Measurements from ENCODE around the gene IWS1. TPM values are rescaled to one million over a fixed set of nuclear protein-coding genes. Genes with fewer than 3 reads are reported as not detected.
A peak's percentile ranks its signal among the peaks of the same experiment; 100 is the strongest.
"Not testable (repeated sequence)": the region's sequence is repeated elsewhere in the genome, so short reads cannot be mapped to it uniquely, and the experiment has no call there.

IWS1 gene
- polyA plus RNA-seq (ENCODE audit: insufficient read length in 10 of 10) = 10 to 100 TPM; 41.6 to 54.7 (median 49.6) TPM
- long read RNA-seq, donor 1, partial matches to known transcripts = 6 of 9 reads
- long read RNA-seq, donor 1, other reads (novel, unspliced or antisense) = 0 of 9 reads
- long read RNA-seq, donor 2, partial matches to known transcripts = 0 of 2 reads
- long read RNA-seq, donor 2, other reads (novel, unspliced or antisense) = 0 of 2 reads
- long read RNA-seq, donor 3 = 0 reads
- long read RNA-seq, donor 4, partial matches to known transcripts = 0 of 1 reads
- long read RNA-seq, donor 4, other reads (novel, unspliced or antisense) = 0 of 1 reads
- long read RNA-seq, donor 5 = 0 reads
- long read RNA-seq, donor 6, partial matches to known transcripts = 0 of 2 reads
- long read RNA-seq, donor 6, other reads (novel, unspliced or antisense) = 0 of 2 reads
- long read RNA-seq, donor 7, partial matches to known transcripts = 0 of 1 reads
- long read RNA-seq, donor 7, other reads (novel, unspliced or antisense) = 0 of 1 reads
- long read RNA-seq, donor 8, partial matches to known transcripts = 0 of 2 reads
- long read RNA-seq, donor 8, other reads (novel, unspliced or antisense) = 0 of 2 reads
- long read RNA-seq, donor 9 = 0 reads

GRCh38 chr2:127526132-127527000 lies at the start of gene IWS1:
IWS1 (minus strand) TSS chr2:127526489; CDS start chr2:127526208, 281 bp downstream.
- peak; percentile 97 to 99 (median 98) for DNase-seq

- peak in 1 of 3 donors; percentile 12 for DNase-seq
These were observed 49.7 kb upstream of the IWS1 start for GRCh38 chr2:127575941-127576432.

- no peak for DNase-seq
These were observed 49.0 kb upstream of the IWS1 start for GRCh38 chr2:127575185-127575765.

GRCh38 chr2:127574656-127575055 lies 48.4 kb upstream of the IWS1 start:
- DNase-seq = no peak

GRCh38 chr2:127573771-127574170 lies 47.5 kb upstream of the IWS1 start:
- DNase-seq = no peak

- DNase-seq = no peak
These were observed 47.0 kb upstream of the IWS1 start for GRCh38 chr2:127573298-127573697.

GRCh38 chr2:127572841-127573240 lies 46.6 kb upstream of the IWS1 start:
- DNase-seq = no peak

- DNase-seq = not testable (repeated sequence)
These were observed 46.1 kb upstream of the IWS1 start for GRCh38 chr2:127572352-127572751.

GRCh38 chr2:127570282-127571250 lies 44.3 kb upstream of the IWS1 start:
- DNase-seq = peak; percentile 7 to 47 (median 42)

- DNase-seq = no peak
These were observed 43.4 kb upstream of the IWS1 start for GRCh38 chr2:127569666-127570065.

- no peak for DNase-seq
These were observed 41.8 kb upstream of the IWS1 start for GRCh38 chr2:127568128-127568527.

GRCh38 chr2:127567351-127567854 lies 41.1 kb upstream of the IWS1 start:
- DNase-seq = no peak

- no peak for DNase-seq
These were observed 40.3 kb upstream of the IWS1 start for GRCh38 chr2:127566576-127566975.

- no peak for DNase-seq
These were observed 39.8 kb upstream of the IWS1 start for GRCh38 chr2:127566139-127566417.

GRCh38 chr2:127565261-127566138 lies 39.2 kb upstream of the IWS1 start:
- no peak for DNase-seq

GRCh38 chr2:127564429-127565260 lies 38.4 kb upstream of the IWS1 start:
- DNase-seq = no peak

- DNase-seq = no peak
These were observed 37.5 kb upstream of the IWS1 start for GRCh38 chr2:127563458-127564428.
